ENCODE measurements around the gene COX7A2.

The COX7A2 gene

GRCh38 chr6:75233092-75233615 is 10.4 kb downstream of the COX7A2 start:
- Histone ChIP-seq H3K27me3 (replicated peaks; ENCODE audit: insufficient read depth, low read length) (no peaks in the 10 kb centered on the region), H3K9me3 (replicated peaks; ENCODE audit: insufficient read depth, low read length) (no peaks in the 10 kb centered on the region), H3K9ac (ENCODE audit: low read length) (no peak overlapping the region), H2AFZ (ENCODE audit: low read length) (no peak overlapping the region), H3K27ac (ENCODE audit: low read length) (no peak overlapping the region), H3K4me2 (ENCODE audit: low read depth, low read length) (no peak overlapping the region), H3K4me1 (ENCODE audit: low read length) (no peaks in the 10 kb centered on the region), H3K79me2 (ENCODE audit: low read length) (no peaks in the 10 kb centered on the region), H3K4me3 (ENCODE audit: low read length) (no peak overlapping the region), H4K20me1 (ENCODE audit: insufficient read depth, low read length) (no peaks in the 10 kb centered on the region), H3K9me2 (replicated peaks; ENCODE audit: insufficient read depth, low read length) (no peaks in the 10 kb centered on the region), H3F3A (ENCODE audit: insufficient read depth, low read length) (peaks cover 4% of the 10 kb centered on the region), H3K36me3 (replicated peaks; ENCODE audit: insufficient read depth, low read length) (no peaks in the 10 kb centered on the region)
- DNase-seq, result no peak
- TF ChIP-seq, protein P1, sequence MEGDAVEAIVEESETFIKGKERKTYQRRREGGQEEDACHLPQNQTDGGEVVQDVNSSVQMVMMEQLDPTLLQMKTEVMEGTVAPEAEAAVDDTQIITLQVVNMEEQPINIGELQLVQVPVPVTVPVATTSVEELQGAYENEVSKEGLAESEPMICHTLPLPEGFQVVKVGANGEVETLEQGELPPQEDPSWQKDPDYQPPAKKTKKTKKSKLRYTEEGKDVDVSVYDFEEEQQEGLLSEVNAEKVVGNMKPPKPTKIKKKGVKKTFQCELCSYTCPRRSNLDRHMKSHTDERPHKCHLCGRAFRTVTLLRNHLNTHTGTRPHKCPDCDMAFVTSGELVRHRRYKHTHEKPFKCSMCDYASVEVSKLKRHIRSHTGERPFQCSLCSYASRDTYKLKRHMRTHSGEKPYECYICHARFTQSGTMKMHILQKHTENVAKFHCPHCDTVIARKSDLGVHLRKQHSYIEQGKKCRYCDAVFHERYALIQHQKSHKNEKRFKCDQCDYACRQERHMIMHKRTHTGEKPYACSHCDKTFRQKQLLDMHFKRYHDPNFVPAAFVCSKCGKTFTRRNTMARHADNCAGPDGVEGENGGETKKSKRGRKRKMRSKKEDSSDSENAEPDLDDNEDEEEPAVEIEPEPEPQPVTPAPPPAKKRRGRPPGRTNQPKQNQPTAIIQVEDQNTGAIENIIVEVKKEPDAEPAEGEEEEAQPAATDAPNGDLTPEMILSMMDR (IDR thresholded peaks at IDR 0.05; ENCODE audit: low read length), result no peak
- TF ChIP-seq EZH2phosphoT487 (IDR thresholded peaks at IDR 0.05; ENCODE audit: low read length) (no peak), EZH2 (optimal IDR thresholded peaks at IDR 0.05; ENCODE audit: low read depth, low read length) (no peak)

GRCh38 chr6:75230484-75231325 is 12.9 kb downstream of the COX7A2 start:
- H3K9me2 ChIP-seq (replicated peaks; ENCODE audit: insufficient read depth, low read length), result no peaks in the 10 kb centered on the region
- TF ChIP-seq EZH2phosphoT487 (IDR thresholded peaks at IDR 0.05; ENCODE audit: low read length), result no peak
- TF ChIP-seq, protein P1 (IDR thresholded peaks at IDR 0.05; ENCODE audit: low read length), result peak; percentile 45
- no peak overlapping the region for H3K27ac ChIP-seq (ENCODE audit: low read length)
- no peaks in the 10 kb centered on the region for H3K9me3 ChIP-seq (replicated peaks; ENCODE audit: insufficient read depth, low read length)
- no peak overlapping the region for H3K9ac ChIP-seq (ENCODE audit: low read length)
- no peaks in the 10 kb centered on the region for H3F3A ChIP-seq (ENCODE audit: insufficient read depth, low read length)
- H3K79me2 ChIP-seq (ENCODE audit: low read length), result no peaks in the 10 kb centered on the region
- no peaks in the 10 kb centered on the region for H3K27me3 ChIP-seq (replicated peaks; ENCODE audit: insufficient read depth, low read length)
- no peaks in the 10 kb centered on the region for H3K36me3 ChIP-seq (replicated peaks; ENCODE audit: insufficient read depth, low read length)
- H3K4me3 ChIP-seq (ENCODE audit: low read length), result no peak overlapping the region
- no peaks in the 10 kb centered on the region for H3K4me1 ChIP-seq (ENCODE audit: low read length)
- H2AFZ ChIP-seq (ENCODE audit: low read length), result no peak overlapping the region
- DNase-seq, result no peak
- H4K20me1 ChIP-seq (ENCODE audit: insufficient read depth, low read length), result no peaks in the 10 kb centered on the region
- H3K4me2 ChIP-seq (ENCODE audit: low read depth, low read length), result no peak overlapping the region

DNA sequence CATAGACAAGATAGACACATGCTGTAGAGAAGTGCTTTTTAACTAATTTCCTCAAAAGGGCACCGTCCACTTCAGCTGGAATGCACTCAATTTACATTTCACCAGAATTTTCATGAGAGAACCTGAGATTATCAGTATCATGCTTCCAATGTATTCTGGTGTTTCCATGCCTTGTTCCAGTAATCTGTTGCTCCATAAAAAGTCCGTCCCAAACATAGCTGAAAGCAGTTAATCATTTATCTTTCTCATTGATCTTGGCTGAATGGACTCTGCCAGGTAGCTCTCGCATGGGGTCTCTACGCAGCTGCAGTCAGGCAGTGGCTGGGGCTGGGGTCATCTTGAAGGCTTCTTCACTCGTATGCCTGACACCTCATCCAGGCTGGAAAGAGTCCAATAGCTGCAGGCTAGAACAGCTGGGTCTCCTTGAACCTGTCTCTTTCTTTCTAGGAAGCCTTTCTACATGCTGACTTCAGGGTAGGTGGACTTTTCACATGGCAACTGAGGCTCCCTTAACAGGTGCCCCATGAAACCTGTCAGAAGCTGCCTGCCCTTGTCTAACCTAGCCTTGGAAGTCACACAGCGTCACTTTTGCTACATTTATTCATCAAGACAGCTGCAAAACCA is 19.2 kb downstream of the COX7A2 start:
- no peak overlapping the region for H3K9ac ChIP-seq (ENCODE audit: low read length)
- H3K36me3 ChIP-seq (replicated peaks; ENCODE audit: insufficient read depth, low read length), result no peaks in the 10 kb centered on the region
- H3K4me3 ChIP-seq (ENCODE audit: low read length), result no peak overlapping the region
- H3K9me3 ChIP-seq (replicated peaks; ENCODE audit: insufficient read depth, low read length), result no peaks in the 10 kb centered on the region
- no peak for DNase-seq
- no peak overlapping the region for H3K4me2 ChIP-seq (ENCODE audit: low read depth, low read length)
- no peaks in the 10 kb centered on the region for H3K79me2 ChIP-seq (ENCODE audit: low read length)
- no peaks in the 10 kb centered on the region for H4K20me1 ChIP-seq (ENCODE audit: insufficient read depth, low read length)
- H3F3A ChIP-seq (ENCODE audit: insufficient read depth, low read length), result no peaks in the 10 kb centered on the region
- H3K27me3 ChIP-seq (replicated peaks; ENCODE audit: insufficient read depth, low read length), result no peaks in the 10 kb centered on the region
- TF ChIP-seq, protein P1 (IDR thresholded peaks at IDR 0.05; ENCODE audit: low read length), result no peak
- TF ChIP-seq EZH2phosphoT487 (IDR thresholded peaks at IDR 0.05; ENCODE audit: low read length) (no peak), EZH2 (optimal IDR thresholded peaks at IDR 0.05; ENCODE audit: low read depth, low read length) (no peak)
- H3K4me1 ChIP-seq (ENCODE audit: low read length), result no peaks in the 10 kb centered on the region
- no peak overlapping the region for H2AFZ ChIP-seq (ENCODE audit: low read length)
- no peaks in the 10 kb centered on the region for H3K9me2 ChIP-seq (replicated peaks; ENCODE audit: insufficient read depth, low read length)
- H3K27ac ChIP-seq (ENCODE audit: low read length), result no peak overlapping the region
